CD4-positive, alpha-beta T cell (primary cell): Measurements from ENCODE around the gene TAS2R42. TPM values are rescaled to one million over a fixed set of nuclear protein-coding genes. Genes with fewer than 3 reads are reported as not detected.

ENCODE experiments used
- ATAC-seq: fragments of 200-7000 bp; cut with Tn5 transposase; one replicate; pipeline ENCODE4 v1.10.0; 2022; ENCODE audit warnings: mild to moderate bottlenecking; ENCODE audit not compliant: poor library complexity
- CTCF ChIA-PET: fragments of 350-600 bp; sonication (Branson Sonifier 250); formaldehyde crosslinking; loops from one replicate; lab custom pipeline; 2021; ENCODE audit warnings: antibody characterized with exemption, inconsistent platforms; lab: Charles Lee
- POLR2A ChIA-PET: fragments of 350-600 bp; sonication (Branson Sonifier 250); formaldehyde crosslinking; loops from one replicate; lab custom pipeline; 2021; ENCODE audit warnings: antibody characterized with exemption, inconsistent platforms; lab: Charles Lee
- DNase-seq, 14 experiments: peaks; one replicate each; pipeline ENCODE4 v3.0.0-alpha.2; 2013 to 2020; ENCODE audit warnings: mixed read lengths in 2 of 14
- H3K27ac ChIP-seq, 2 donors: one replicate each; pipeline versions ENCODE4 v1.5.1 to v1.7.0; 2013; ENCODE audit warnings: low read length in 2 of 2, low read depth in 1 of 2, mild to moderate bottlenecking in 1 of 2
- H3K27me3 ChIP-seq, 2 experiments: 1 replicate in 1 of 2; 2 replicates in 1 of 2; pipeline versions ENCODE4 v1.6.1 to v1.7.0; 2013; ENCODE audit warnings: low read length in 2 of 2, control low read depth in 1 of 2, mild to moderate bottlenecking in 1 of 2, moderate library complexity in 1 of 2; ENCODE audit not compliant: insufficient read depth in 2 of 2, control insufficient read depth in 1 of 2
- H3K36me3 ChIP-seq: one replicate; pipeline ENCODE4 v1.6.1; 2013; ENCODE audit warnings: low read length, control low read depth; ENCODE audit not compliant: insufficient read depth
- H3K4me1 ChIP-seq: one replicate; pipeline ENCODE4 v1.6.1; 2013; ENCODE audit warnings: low read length, control low read depth; ENCODE audit not compliant: insufficient read depth
- H3K4me3 ChIP-seq: one replicate; pipeline ENCODE4 v1.5.1; 2013; ENCODE audit warnings: mild to moderate bottlenecking, low read length, moderate library complexity
- H3K9me3 ChIP-seq, 2 experiments: 1 replicate in 1 of 2; 2 replicates in 1 of 2; pipeline versions ENCODE4 v1.6.1 to v1.7.0; 2013; ENCODE audit warnings: low read length in 2 of 2, mild to moderate bottlenecking in 2 of 2, control low read depth in 1 of 2, moderate library complexity in 1 of 2; ENCODE audit not compliant: control insufficient read depth in 1 of 2, insufficient read depth in 1 of 2
- H3K27ac Mint-ChIP-seq: one replicate; pipeline ENCODE4 v1.8.0; 2020; ENCODE audit warnings: mixed read lengths
- H3K27me3 Mint-ChIP-seq: one replicate; pipeline ENCODE4 v1.8.0; 2021; ENCODE audit warnings: mixed read lengths
- H3K36me3 Mint-ChIP-seq: one replicate; pipeline ENCODE4 v1.8.0; 2021; ENCODE audit warnings: low read depth, mixed read lengths
- H3K4me1 Mint-ChIP-seq: one replicate; pipeline ENCODE4 v1.8.0; 2021; ENCODE audit warnings: low read depth, mixed read lengths
- H3K4me3 Mint-ChIP-seq: one replicate; pipeline ENCODE4 v1.8.0; 2020; ENCODE audit warnings: mild to moderate bottlenecking, mixed read lengths
- H3K9me3 Mint-ChIP-seq: one replicate; pipeline ENCODE4 v1.8.0; 2020; ENCODE audit warnings: mixed read lengths
- CTCF ChIP-seq: fragments of 200-600 bp; IDR thresholded peaks from one replicate; pipeline ENCODE4 v1.8.0; 2022; ENCODE audit warnings: antibody characterized with exemption, mild to moderate bottlenecking
- intact Hi-C, 2 experiments: fragments of 100-400 bp; cut with DNase I in 1 of 2; cut with micrococcal nuclease in 1 of 2; formaldehyde crosslinking; loops; one replicate each; pipeline versions ENCODE4 v1.15.1 to v1.9.0; 2023 to 2025; cut with DNase I, micrococcal nuclease
- total RNA-seq, 174 experiments: library from RNA in 2 of 174; stranded (reverse) in 2 of 174; gene quantifications; one replicate each; pipeline ENCODE4 v1.2.3 and lab custom pipeline; 2021 to 2026

TAS2R42 gene
- total RNA-seq, 2 experiments from 2014 or later, result not detected

DNA sequence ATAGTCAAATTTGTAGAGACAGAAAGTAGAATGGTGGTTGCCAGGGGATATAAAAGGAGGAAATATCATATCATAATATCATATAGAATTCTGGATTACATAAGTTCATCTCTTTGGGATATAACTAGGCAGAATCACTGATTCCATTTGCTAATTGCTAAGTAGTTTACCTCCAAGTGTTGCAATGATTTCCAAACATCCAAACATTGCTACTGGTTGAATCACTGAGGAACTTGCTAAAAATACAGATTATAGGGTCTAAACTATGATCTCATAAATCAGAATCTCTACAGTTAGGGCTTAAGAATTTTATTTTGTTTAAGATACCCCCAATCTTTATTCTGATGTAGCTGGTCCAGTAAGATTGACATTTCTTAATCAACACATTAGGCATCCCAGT, 16.1 kb upstream of the TAS2R42 start:
- no peak for ATAC-seq
- Histone ChIP-seq H3K27me3 (no peaks in the 10 kb centered on the region), H3K4me1 (no peaks in the 10 kb centered on the region), H3K9me3 (no peaks in the 10 kb centered on the region), H3K4me3 (no peak overlapping the region), H3K27ac (no peak overlapping the region), H3K36me3 (no peaks in the 10 kb centered on the region)
- no peak overlapping the region for H3K4me3 Mint-ChIP-seq
- no peaks in the 10 kb centered on the region for H3K4me1 Mint-ChIP-seq
- no peaks in the 10 kb centered on the region for H3K36me3 Mint-ChIP-seq
- no peak for DNase-seq
- no peaks in the 10 kb centered on the region for H3K27me3 Mint-ChIP-seq
- no peaks in the 10 kb centered on the region for H3K9me3 Mint-ChIP-seq
- no peak for TF ChIP-seq CTCF
- POLR2A ChIA-PET, result no interaction called here
- no peak overlapping the region for H3K27ac Mint-ChIP-seq
- CTCF ChIA-PET, result no interaction called here
- intact Hi-C loops, result loop anchor here in 1 of 2 experiments (10.0 kb wide), 1 partner anchor 282 kb away; no protein-coding TSS in a partner anchor

GRCh38 chr12:11183011-11183410, 3.7 kb downstream of the TAS2R42 start:
- DNase-seq, result no peak
- no peaks in the 10 kb centered on the region for H3K36me3 Mint-ChIP-seq
- H3K4me3 ChIP-seq, result no peak overlapping the region
- no peak overlapping the region for H3K27ac Mint-ChIP-seq
- H3K27me3 ChIP-seq, result no peaks in the 10 kb centered on the region
- no peaks in the 10 kb centered on the region for H3K4me1 Mint-ChIP-seq
- H3K27me3 Mint-ChIP-seq, result no peaks in the 10 kb centered on the region
- CTCF ChIA-PET, result no interaction called here
- POLR2A ChIA-PET, result interaction anchor here (1.8 kb wide), 1 partner anchor 12 kb away, joined by 8 read pairs; the partner anchor contains the start of gene SMIM10L1
- no peak overlapping the region for H3K4me3 Mint-ChIP-seq
- intact Hi-C loops, result no loop called here
- no peaks in the 10 kb centered on the region for H3K4me1 ChIP-seq
- TF ChIP-seq CTCF, result no peak
- ATAC-seq, result no peak
- no peak overlapping the region for H3K27ac ChIP-seq
- H3K36me3 ChIP-seq, result no peaks in the 10 kb centered on the region
- H3K9me3 ChIP-seq, result no peaks in the 10 kb centered on the region
- H3K9me3 Mint-ChIP-seq, result no peaks in the 10 kb centered on the region

DNA sequence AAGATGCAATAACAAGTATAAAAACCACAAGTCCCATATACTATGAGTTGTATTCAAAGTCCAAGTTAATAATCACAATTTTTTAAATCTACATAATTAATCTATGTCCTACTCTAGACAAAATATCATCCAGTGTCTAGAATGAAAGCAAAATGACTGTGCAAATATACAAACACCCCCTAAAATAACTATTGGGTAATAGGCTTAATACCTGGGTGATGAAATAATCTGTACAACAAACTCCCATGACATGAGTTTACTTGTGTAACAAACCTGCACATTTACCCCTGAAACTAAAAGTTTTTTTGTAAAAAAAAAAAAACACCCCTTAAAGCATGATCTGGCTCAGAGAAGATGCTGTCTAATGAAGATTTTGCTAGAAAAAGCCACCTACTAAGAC, 4.2 kb downstream of the TAS2R42 start:
- intact Hi-C loops, result no loop called here
- Mint-ChIP-seq H3K27ac (no peak overlapping the region), H3K36me3 (peaks cover 2% of the 10 kb centered on the region), H3K9me3 (no peaks in the 10 kb centered on the region), H3K27me3 (no peaks in the 10 kb centered on the region), H3K4me1 (peaks cover 2% of the 10 kb centered on the region), H3K4me3 (no peak overlapping the region)
- POLR2A ChIA-PET, result interaction anchor here (1.8 kb wide), 1 partner anchor 11 kb away, joined by 8 read pairs; the partner anchor contains the start of gene SMIM10L1
- Histone ChIP-seq H3K4me3 (no peak overlapping the region), H3K27ac (no peak overlapping the region), H3K4me1 (no peaks in the 10 kb centered on the region), H3K36me3 (no peaks in the 10 kb centered on the region), H3K9me3 (no peaks in the 10 kb centered on the region), H3K27me3 (no peaks in the 10 kb centered on the region)
- TF ChIP-seq CTCF, result no peak
- CTCF ChIA-PET, result no interaction called here
- no peak for ATAC-seq
- DNase-seq, result no peak
